ENCODE measurements around the gene CHIT1.

The CHIT1 gene

GRCh38 chr1:203216274-203217138 is 13.0 kb downstream of the CHIT1 start:
- DNase-seq, result peak; percentile 84

- peak in 1 of 2 donors; percentile 37 for DNase-seq
Measured at GRCh38 chr1:203215573-203215972, 13.9 kb downstream of the CHIT1 start.

GRCh38 chr1:203214871-203215270 is 14.6 kb downstream of the CHIT1 start:
- peak; percentile 91 to 97 for DNase-seq

- DNase-seq, result no peak
Measured at GRCh38 chr1:203213126-203213525, 16.3 kb downstream of the CHIT1 start.

- DNase-seq, result no peak
Measured at GRCh38 chr1:203211812-203212211, 17.7 kb downstream of the CHIT1 start.

- DNase-seq, result no peak
Measured at GRCh38 chr1:203210988-203211387, 18.5 kb downstream of the CHIT1 start.

GRCh38 chr1:203210350-203210749 is 19.1 kb downstream of the CHIT1 start:
- DNase-seq, result no peak

GRCh38 chr1:203208181-203208580 is 21.3 kb downstream of the CHIT1 start:
- no peak for DNase-seq

- no peak for DNase-seq
Measured at GRCh38 chr1:203207751-203208150, 21.7 kb downstream of the CHIT1 start.

GRCh38 chr1:203206129-203206687 is 23.3 kb downstream of the CHIT1 start:
- DNase-seq, result no peak

- DNase-seq, result no peak
Measured at GRCh38 chr1:203204756-203205155, 24.7 kb downstream of the CHIT1 start.

- peak; percentile 85 to 88 for DNase-seq
Measured at GRCh38 chr1:203202431-203203245, 26.8 kb downstream of the CHIT1 start.

GRCh38 chr1:203201516-203202205 is 27.8 kb downstream of the CHIT1 start:
- no peak for DNase-seq

GRCh38 chr1:203200916-203201315 is 28.6 kb downstream of the CHIT1 start:
- DNase-seq, result no peak

- DNase-seq, result peak; percentile 86 to 87
Measured at GRCh38 chr1:203199816-203200571, 29.5 kb downstream of the CHIT1 start.

GRCh38 chr1:203199481-203199815 is 30.0 kb downstream of the CHIT1 start:
- no peak for DNase-seq

- DNase-seq, result no peak
Measured at GRCh38 chr1:203199002-203199401, 30.5 kb downstream of the CHIT1 start.

GRCh38 chr1:203197625-203198024 is 31.8 kb downstream of the CHIT1 start:
- no peak for DNase-seq

- no peak for DNase-seq
Measured at GRCh38 chr1:203196371-203196770, 33.1 kb downstream of the CHIT1 start.

GRCh38 chr1:203190949-203191348 is 38.5 kb downstream of the CHIT1 start:
- no peak for DNase-seq

GRCh38 chr1:203189951-203190352 is 39.5 kb downstream of the CHIT1 start:
- DNase-seq, result no peak

- no peak for DNase-seq
Measured at GRCh38 chr1:203188686-203189232, 40.7 kb downstream of the CHIT1 start.
